Measurements from ENCODE around the gene TNC.

The TNC gene

DNA sequence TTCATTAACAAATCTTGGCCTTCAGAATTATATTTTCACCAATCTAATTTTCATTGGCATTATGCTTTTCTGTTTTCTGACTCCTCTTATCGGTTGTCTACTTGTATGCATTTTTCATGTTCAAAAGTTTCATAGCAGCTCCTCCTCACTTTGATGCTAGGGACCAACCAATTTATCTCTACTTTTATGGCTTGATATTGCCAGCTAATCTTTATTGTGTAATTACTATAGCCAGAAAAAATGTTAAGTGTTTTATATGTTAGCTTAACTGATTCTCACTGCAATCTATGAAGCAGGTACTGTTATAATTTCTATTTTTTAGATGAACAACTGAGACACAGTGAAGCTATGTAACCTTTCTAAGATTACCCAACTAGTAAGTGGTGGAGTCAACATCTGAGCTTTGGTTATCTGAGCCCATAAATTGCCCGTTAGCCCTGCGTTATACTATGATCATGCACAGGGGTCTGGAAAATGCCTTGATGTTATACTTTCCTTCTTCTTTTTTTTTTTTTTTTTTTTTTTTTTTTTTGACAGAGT, 34.4 kb upstream of the TNC start:
- no peak overlapping the region for H3K18ac ChIP-seq (ENCODE audit: low read length)
- H3K56ac ChIP-seq (ENCODE audit: low read length), result no peak overlapping the region
- no peak for DNase-seq
- H3K27me3 ChIP-seq (ENCODE audit: insufficient read depth, low read length, poor library complexity), result no peaks in the 10 kb centered on the region
- H2BK15ac ChIP-seq (replicated peaks; ENCODE audit: low read depth), result no peak overlapping the region
- no peak overlapping the region for H3K4me3 ChIP-seq (ENCODE audit: low read length)
- no peak overlapping the region for H4K5ac ChIP-seq (ENCODE audit: low read length)
- no peak overlapping the region for H3K23ac ChIP-seq (ENCODE audit: low read length)
- no peaks in the 10 kb centered on the region for H3K36me3 ChIP-seq (ENCODE audit: control insufficient read depth, insufficient read depth, low read length)
- H3K79me2 ChIP-seq (ENCODE audit: control insufficient read depth, insufficient read depth, low read length), result no peaks in the 10 kb centered on the region
- H2BK120ac ChIP-seq (ENCODE audit: low read depth, low read length), result no peak overlapping the region
- no peak overlapping the region for H3K27ac ChIP-seq (ENCODE audit: low read depth, low read length)
- no peak overlapping the region for H2BK5ac ChIP-seq (ENCODE audit: low read length)
- H3K9ac ChIP-seq (ENCODE audit: low read length), result no peak overlapping the region
- no peak overlapping the region for H2AK5ac ChIP-seq (ENCODE audit: low read length)
- H3K4me2 ChIP-seq (ENCODE audit: low read length), result no peak overlapping the region
- peaks cover 2% of the 10 kb centered on the region for H3K4me1 ChIP-seq (ENCODE audit: control insufficient read depth, low read depth, low read length)
- H3K79me1 ChIP-seq (ENCODE audit: low read length), result no peaks in the 10 kb centered on the region
- H4K8ac ChIP-seq (ENCODE audit: low read depth, low read length), result no peak overlapping the region
- no peak overlapping the region for H3K4ac ChIP-seq (ENCODE audit: low read depth, low read length)
- WGBS (ENCODE audit: extremely low coverage, insufficient coverage, low lambda C conversion rate), result no CpG with 5 or more reads among the region's 3 CpGs

DNA sequence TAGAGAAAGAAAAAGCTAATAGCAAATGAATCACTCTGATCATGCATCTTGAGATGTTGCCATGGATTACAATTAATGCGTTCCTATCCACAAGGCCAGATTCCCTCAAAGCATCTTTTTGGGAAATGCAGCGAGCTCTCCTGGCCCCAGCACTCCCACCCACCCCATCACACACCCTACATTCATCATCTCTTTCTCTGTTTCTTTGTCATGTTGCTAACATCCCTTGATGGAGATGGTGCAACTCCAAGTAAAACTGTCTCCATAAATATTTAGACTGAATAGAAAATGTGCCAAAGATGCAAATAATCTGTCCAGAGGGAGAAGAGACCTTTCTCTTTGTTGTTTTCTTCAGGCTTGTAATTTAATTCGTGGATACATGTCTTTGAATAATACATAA, 30.8 kb upstream of the TNC start:
- Histone ChIP-seq H3K36me3 (ENCODE audit: control insufficient read depth, insufficient read depth, low read length) (no peaks in the 10 kb centered on the region), H3K56ac (ENCODE audit: low read length) (no peak overlapping the region), H2BK120ac (ENCODE audit: low read depth, low read length) (no peak overlapping the region), H3K4me2 (ENCODE audit: low read length) (no peak overlapping the region), H3K4ac (ENCODE audit: low read depth, low read length) (no peak overlapping the region), H3K9ac (ENCODE audit: low read length) (no peak overlapping the region), H3K18ac (ENCODE audit: low read length) (no peak overlapping the region), H3K27ac (ENCODE audit: low read depth, low read length) (no peak overlapping the region), H3K79me2 (ENCODE audit: control insufficient read depth, insufficient read depth, low read length) (no peaks in the 10 kb centered on the region), H3K23ac (ENCODE audit: low read length) (no peak overlapping the region), H4K5ac (ENCODE audit: low read length) (no peak overlapping the region), H3K4me1 (ENCODE audit: control insufficient read depth, low read depth, low read length) (no peaks in the 10 kb centered on the region), H2BK5ac (ENCODE audit: low read length) (no peak overlapping the region), H2BK15ac (replicated peaks; ENCODE audit: low read depth) (no peak overlapping the region), H4K8ac (ENCODE audit: low read depth, low read length) (no peak overlapping the region), H3K27me3 (ENCODE audit: insufficient read depth, low read length, poor library complexity) (no peaks in the 10 kb centered on the region), H3K79me1 (ENCODE audit: low read length) (no peaks in the 10 kb centered on the region), H2AK5ac (ENCODE audit: low read length) (no peak overlapping the region), H3K4me3 (ENCODE audit: low read length) (no peak overlapping the region)
- no peak for DNase-seq
- WGBS (ENCODE audit: extremely low coverage, insufficient coverage, low lambda C conversion rate), result no CpG with 5 or more reads among the region's 3 CpGs

DNA sequence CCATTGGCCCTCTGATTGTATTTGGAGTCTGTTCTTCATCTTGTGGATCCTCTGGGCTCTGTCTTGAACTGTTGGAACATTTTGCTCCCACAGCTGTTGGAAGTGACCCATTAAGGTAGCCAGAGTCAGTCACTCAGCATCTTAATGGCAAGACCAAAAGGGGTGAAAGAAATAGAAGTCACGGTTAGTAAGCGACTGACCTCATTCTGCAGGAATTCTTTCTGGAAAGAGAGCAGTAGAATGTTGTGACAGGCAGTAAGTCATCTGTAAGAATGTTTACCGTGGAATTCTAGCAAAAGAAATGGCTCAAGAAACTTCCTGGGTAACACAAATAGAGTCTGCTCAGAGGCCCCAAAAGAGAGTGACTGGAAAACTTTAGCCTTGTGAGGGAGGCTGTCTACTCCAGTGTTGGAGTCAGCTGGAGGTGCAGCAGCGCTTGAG, 28.6 kb upstream of the TNC start:
- no peak overlapping the region for H2BK120ac ChIP-seq (ENCODE audit: low read depth, low read length)
- H4K8ac ChIP-seq (ENCODE audit: low read depth, low read length), result no peak overlapping the region
- H2AK5ac ChIP-seq (ENCODE audit: low read length), result no peak overlapping the region
- no peaks in the 10 kb centered on the region for H3K79me2 ChIP-seq (ENCODE audit: control insufficient read depth, insufficient read depth, low read length)
- H3K56ac ChIP-seq (ENCODE audit: low read length), result no peak overlapping the region
- peak overlapping the region; percentile 91 for H3K18ac ChIP-seq (ENCODE audit: low read length)
- no peak overlapping the region for H3K4me3 ChIP-seq (ENCODE audit: low read length)
- no peak overlapping the region for H3K23ac ChIP-seq (ENCODE audit: low read length)
- no peak overlapping the region for H4K5ac ChIP-seq (ENCODE audit: low read length)
- H3K4me2 ChIP-seq (ENCODE audit: low read length), result no peak overlapping the region
- H3K4me1 ChIP-seq (ENCODE audit: control insufficient read depth, low read depth, low read length), result no peaks in the 10 kb centered on the region
- H3K9ac ChIP-seq (ENCODE audit: low read length), result no peak overlapping the region
- WGBS (ENCODE audit: extremely low coverage, insufficient coverage, low lambda C conversion rate), result no CpG with 5 or more reads among the region's 4 CpGs
- no peaks in the 10 kb centered on the region for H3K36me3 ChIP-seq (ENCODE audit: control insufficient read depth, insufficient read depth, low read length)
- H3K27me3 ChIP-seq (ENCODE audit: insufficient read depth, low read length, poor library complexity), result no peaks in the 10 kb centered on the region
- no peak overlapping the region for H3K4ac ChIP-seq (ENCODE audit: low read depth, low read length)
- DNase-seq, result peak; percentile 93
- peak overlapping the region; percentile 56 for H3K27ac ChIP-seq (ENCODE audit: low read depth, low read length)
- peak overlapping the region; percentile 92 for H2BK15ac ChIP-seq (replicated peaks; ENCODE audit: low read depth)
- H2BK5ac ChIP-seq (ENCODE audit: low read length), result no peak overlapping the region
- no peaks in the 10 kb centered on the region for H3K79me1 ChIP-seq (ENCODE audit: low read length)

DNA sequence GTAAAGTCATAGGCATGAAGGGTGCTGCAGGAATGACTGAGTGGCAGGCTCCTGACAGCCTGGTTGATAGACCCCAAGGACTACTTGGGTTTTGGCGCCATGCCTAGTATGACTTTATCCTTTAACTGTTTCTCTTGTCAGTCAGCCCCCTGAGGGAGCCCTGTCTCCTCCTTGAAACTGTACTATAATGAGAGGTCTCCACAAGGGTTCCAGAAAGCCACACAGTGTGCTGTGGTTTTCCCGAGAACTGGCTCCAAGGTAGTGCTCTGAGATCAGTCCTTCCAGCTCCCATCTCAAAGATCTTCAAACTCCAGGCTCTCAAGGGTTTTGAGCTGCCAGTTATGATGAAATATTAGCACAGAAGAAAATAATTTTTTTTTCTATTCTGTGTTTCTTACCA, 26.7 kb upstream of the TNC start:
- Histone ChIP-seq H3K56ac (ENCODE audit: low read length) (no peak overlapping the region), H2BK5ac (ENCODE audit: low read length) (no peak overlapping the region), H3K4me2 (ENCODE audit: low read length) (no peak overlapping the region), H3K27ac (ENCODE audit: low read depth, low read length) (no peak overlapping the region), H3K27me3 (ENCODE audit: insufficient read depth, low read length, poor library complexity) (no peaks in the 10 kb centered on the region), H2AK5ac (ENCODE audit: low read length) (no peak overlapping the region), H2BK15ac (replicated peaks; ENCODE audit: low read depth) (no peak overlapping the region), H3K4me1 (ENCODE audit: control insufficient read depth, low read depth, low read length) (no peaks in the 10 kb centered on the region), H3K36me3 (ENCODE audit: control insufficient read depth, insufficient read depth, low read length) (no peaks in the 10 kb centered on the region), H4K5ac (ENCODE audit: low read length) (no peak overlapping the region), H3K79me2 (ENCODE audit: control insufficient read depth, insufficient read depth, low read length) (no peaks in the 10 kb centered on the region), H3K4me3 (ENCODE audit: low read length) (no peak overlapping the region), H3K23ac (ENCODE audit: low read length) (no peak overlapping the region), H3K9ac (ENCODE audit: low read length) (no peak overlapping the region), H3K18ac (ENCODE audit: low read length) (peak overlapping the region; percentile 53), H3K4ac (ENCODE audit: low read depth, low read length) (no peak overlapping the region), H2BK120ac (ENCODE audit: low read depth, low read length) (peak overlapping the region; percentile 15), H4K8ac (ENCODE audit: low read depth, low read length) (no peak overlapping the region), H3K79me1 (ENCODE audit: low read length) (no peaks in the 10 kb centered on the region)
- peak; percentile 36 for DNase-seq
- WGBS (ENCODE audit: extremely low coverage, insufficient coverage, low lambda C conversion rate), result no CpG with 5 or more reads among the region's 2 CpGs

DNA sequence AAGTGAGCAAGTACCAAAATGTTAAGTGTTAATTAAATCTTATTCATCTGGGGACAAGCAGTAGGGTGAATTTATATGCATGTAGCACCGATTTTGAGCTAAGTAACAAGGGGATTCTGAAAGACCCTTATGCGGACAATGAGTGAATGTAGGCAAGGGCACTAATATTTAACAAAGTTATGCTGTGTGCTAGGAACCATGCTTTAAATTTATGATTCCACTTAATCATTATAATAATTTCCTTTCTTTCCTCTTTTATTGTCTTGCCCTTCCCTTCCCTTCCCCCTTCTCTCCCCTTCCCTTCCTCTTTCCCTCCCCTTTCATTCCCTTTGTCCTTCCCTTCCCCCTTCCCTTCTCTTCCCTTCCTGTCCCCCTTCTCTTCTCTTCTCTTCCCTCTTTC, 25.7 kb upstream of the TNC start:
- no peak overlapping the region for H2AK5ac ChIP-seq (ENCODE audit: low read length)
- no peaks in the 10 kb centered on the region for H3K27me3 ChIP-seq (ENCODE audit: insufficient read depth, low read length, poor library complexity)
- no peak overlapping the region for H3K23ac ChIP-seq (ENCODE audit: low read length)
- no peak overlapping the region for H3K27ac ChIP-seq (ENCODE audit: low read depth, low read length)
- H3K4me1 ChIP-seq (ENCODE audit: control insufficient read depth, low read depth, low read length), result no peaks in the 10 kb centered on the region
- H4K5ac ChIP-seq (ENCODE audit: low read length), result no peak overlapping the region
- H3K4ac ChIP-seq (ENCODE audit: low read depth, low read length), result no peak overlapping the region
- no peak overlapping the region for H3K56ac ChIP-seq (ENCODE audit: low read length)
- H3K79me1 ChIP-seq (ENCODE audit: low read length), result no peaks in the 10 kb centered on the region
- H2BK120ac ChIP-seq (ENCODE audit: low read depth, low read length), result no peak overlapping the region
- no peak overlapping the region for H3K9ac ChIP-seq (ENCODE audit: low read length)
- no peak for DNase-seq
- H3K79me2 ChIP-seq (ENCODE audit: control insufficient read depth, insufficient read depth, low read length), result no peaks in the 10 kb centered on the region
- WGBS (ENCODE audit: extremely low coverage, insufficient coverage, low lambda C conversion rate), result no CpG with 5 or more reads among the region's 2 CpGs
- H3K4me2 ChIP-seq (ENCODE audit: low read length), result no peak overlapping the region
- H4K8ac ChIP-seq (ENCODE audit: low read depth, low read length), result no peak overlapping the region
- peak overlapping the region; percentile 11 for H2BK15ac ChIP-seq (replicated peaks; ENCODE audit: low read depth)
- no peak overlapping the region for H3K4me3 ChIP-seq (ENCODE audit: low read length)
- H3K18ac ChIP-seq (ENCODE audit: low read length), result no peak overlapping the region
- no peak overlapping the region for H2BK5ac ChIP-seq (ENCODE audit: low read length)
- no peaks in the 10 kb centered on the region for H3K36me3 ChIP-seq (ENCODE audit: control insufficient read depth, insufficient read depth, low read length)
